Measurements from ENCODE around the gene PPP1R1C.

DNA sequence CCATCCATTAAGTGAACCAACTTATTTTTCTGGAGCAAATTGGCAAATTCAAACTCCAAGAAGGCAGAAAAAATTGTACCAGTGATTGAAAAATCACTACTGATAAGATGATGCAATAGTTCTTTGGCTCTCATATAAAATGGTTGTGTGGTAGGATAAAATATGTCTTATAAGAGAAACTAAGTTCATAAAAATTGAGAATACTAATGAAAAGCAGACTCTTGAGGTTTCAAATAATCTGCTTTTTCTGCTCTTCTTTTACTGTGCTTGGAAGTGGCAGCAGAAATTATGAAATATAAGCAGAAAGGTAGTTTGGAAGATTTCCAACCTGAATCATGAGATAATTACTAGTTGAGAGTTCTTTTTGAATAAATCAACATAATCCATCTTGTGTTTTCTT, 61.9 kb downstream of the PPP1R1C start:
- TF ChIP-seq EZH2phosphoT487 (IDR thresholded peaks at IDR 0.05; ENCODE audit: borderline replicate concordance, low read depth, low read length) = no peak
- TF ChIP-seq, protein P1, sequence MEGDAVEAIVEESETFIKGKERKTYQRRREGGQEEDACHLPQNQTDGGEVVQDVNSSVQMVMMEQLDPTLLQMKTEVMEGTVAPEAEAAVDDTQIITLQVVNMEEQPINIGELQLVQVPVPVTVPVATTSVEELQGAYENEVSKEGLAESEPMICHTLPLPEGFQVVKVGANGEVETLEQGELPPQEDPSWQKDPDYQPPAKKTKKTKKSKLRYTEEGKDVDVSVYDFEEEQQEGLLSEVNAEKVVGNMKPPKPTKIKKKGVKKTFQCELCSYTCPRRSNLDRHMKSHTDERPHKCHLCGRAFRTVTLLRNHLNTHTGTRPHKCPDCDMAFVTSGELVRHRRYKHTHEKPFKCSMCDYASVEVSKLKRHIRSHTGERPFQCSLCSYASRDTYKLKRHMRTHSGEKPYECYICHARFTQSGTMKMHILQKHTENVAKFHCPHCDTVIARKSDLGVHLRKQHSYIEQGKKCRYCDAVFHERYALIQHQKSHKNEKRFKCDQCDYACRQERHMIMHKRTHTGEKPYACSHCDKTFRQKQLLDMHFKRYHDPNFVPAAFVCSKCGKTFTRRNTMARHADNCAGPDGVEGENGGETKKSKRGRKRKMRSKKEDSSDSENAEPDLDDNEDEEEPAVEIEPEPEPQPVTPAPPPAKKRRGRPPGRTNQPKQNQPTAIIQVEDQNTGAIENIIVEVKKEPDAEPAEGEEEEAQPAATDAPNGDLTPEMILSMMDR (conservative IDR thresholded peaks at IDR 0.05; ENCODE audit: low read length) = no peak
